ENCODE measurements around the gene GKN1.

GKN1 gene

DNA sequence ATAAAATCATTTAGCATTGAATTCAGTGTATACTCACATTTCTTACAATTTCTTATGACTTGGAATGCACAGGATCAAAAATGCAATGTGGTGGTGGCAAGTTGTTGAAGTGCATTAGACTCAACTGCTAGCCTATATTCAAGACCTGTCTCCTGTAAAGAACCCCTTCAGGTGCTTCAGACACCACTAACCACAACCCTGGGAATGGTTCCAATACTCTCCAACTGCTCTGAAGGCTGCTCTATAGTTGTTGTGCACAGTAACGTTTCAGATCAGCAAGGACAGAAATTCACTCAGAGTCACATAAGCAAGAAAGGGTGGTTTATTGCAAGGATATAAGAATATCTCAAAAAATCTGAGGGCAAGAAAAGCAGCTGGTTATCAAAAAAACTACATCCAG lies 6.5 kb downstream of the GKN1 start:
- no peak for TF ChIP-seq CTCF (IDR thresholded peaks at IDR 0.05; ENCODE audit: insufficient read depth, low read depth, low read length, missing control alignments)
- no peak overlapping the region for H3K4me3 ChIP-seq (ENCODE audit: low read depth, low read length)
- DNase-seq (ENCODE audit: low read depth), result no peak

DNA sequence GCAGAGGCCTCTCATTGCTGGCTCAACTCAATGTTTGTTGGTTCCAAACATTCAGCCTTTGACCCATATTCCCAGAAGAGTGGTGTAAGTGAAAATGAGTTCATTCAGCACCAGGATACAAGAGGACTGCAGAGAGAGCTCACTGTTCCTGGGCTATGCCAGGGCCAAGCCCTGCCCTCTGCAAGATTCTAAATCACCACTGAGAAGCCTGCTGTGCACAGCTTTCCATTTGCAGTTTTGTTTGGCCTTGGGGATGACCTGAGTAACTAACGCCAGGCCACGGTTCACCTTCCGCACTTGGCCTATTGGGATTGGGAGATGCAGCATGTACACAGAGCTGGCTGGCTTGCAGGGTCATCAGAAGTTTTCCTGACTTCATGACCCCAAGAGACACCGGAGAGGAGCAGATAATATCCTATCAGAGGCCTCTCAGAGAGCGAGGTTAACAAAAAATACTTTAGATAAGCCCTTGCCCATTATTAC lies 12.6 kb downstream of the GKN1 start:
- DNase-seq (ENCODE audit: low read depth), result no peak
- no peak for TF ChIP-seq CTCF (IDR thresholded peaks at IDR 0.05; ENCODE audit: insufficient read depth, low read depth, low read length, missing control alignments)
- H3K4me3 ChIP-seq (ENCODE audit: low read depth, low read length), result no peak overlapping the region

DNA sequence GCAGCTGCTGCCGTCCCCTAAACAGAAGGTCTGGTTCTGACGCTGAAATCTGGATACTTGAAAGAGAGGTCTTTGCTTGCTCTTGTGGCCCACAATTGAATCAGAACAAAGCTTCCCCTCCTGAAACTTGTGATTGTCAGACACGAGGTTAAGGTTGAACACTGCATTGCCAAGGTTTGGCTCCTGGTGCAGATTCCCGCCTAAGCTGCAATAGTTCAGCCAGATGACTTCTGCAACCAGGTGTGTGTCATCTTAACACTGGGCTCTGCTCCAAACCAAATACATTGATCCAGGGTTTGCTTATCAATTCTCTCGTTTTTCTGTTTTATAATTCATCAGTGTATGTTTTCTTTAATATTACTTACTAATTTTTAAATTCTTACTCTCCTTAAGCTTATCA lies 14.6 kb downstream of the GKN1 start:
- no peak for TF ChIP-seq CTCF (IDR thresholded peaks at IDR 0.05; ENCODE audit: insufficient read depth, low read depth, low read length, missing control alignments)
- no peak for DNase-seq (ENCODE audit: low read depth)
- no peak overlapping the region for H3K4me3 ChIP-seq (ENCODE audit: low read depth, low read length)

- DNase-seq (ENCODE audit: low read depth), result no peak
- TF ChIP-seq CTCF (IDR thresholded peaks at IDR 0.05; ENCODE audit: insufficient read depth, low read depth, low read length, missing control alignments), result no peak
- no peak overlapping the region for H3K4me3 ChIP-seq (ENCODE audit: low read depth, low read length)
Observed at GRCh38 chr2:68992341-68992740, 17.9 kb downstream of the GKN1 start.

DNA sequence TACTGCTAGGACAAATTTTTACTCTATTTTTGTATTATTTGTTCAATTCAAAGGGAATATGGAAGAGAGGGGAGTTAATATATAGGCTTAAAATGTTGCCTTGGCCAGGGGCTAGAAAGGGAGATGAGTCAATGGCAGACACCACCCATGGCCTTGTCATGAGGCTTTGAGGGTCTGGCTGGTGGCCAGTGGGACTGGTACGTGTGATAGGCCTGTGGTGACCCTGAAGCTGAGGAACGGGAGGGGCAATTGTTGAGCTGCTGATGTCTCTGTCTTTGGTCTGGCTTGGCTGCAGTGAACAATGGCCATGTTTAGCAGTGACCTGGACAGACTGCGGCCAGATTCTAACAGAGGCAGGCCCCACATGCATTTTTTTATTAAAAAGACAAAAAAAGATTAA lies 18.5 kb downstream of the GKN1 start:
- no peak overlapping the region for H3K4me3 ChIP-seq (ENCODE audit: low read depth, low read length)
- TF ChIP-seq CTCF (IDR thresholded peaks at IDR 0.05; ENCODE audit: insufficient read depth, low read depth, low read length, missing control alignments), result no peak
- DNase-seq (ENCODE audit: low read depth), result no peak

DNA sequence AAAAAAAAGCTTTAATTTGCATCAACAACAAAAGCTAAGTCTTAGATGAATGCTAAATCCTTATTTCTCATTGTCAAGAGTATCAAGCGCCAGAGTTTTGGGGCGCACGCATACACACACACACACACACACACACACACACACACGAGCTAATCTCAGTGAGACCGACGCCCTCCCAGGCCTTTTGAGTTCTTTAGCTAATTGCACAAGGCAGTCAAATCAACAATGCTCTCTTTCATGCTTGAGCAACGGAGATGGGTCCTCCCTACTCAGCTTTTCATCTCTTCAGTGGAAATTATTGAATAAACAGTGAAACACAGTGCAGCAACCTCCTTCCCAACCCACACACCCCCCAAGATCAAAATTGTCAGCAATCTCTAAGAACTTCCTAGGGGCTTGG lies 19.2 kb downstream of the GKN1 start:
- TF ChIP-seq CTCF (IDR thresholded peaks at IDR 0.05; ENCODE audit: insufficient read depth, low read depth, low read length, missing control alignments), result no peak
- H3K4me3 ChIP-seq (ENCODE audit: low read depth, low read length), result no peak overlapping the region
- no peak for DNase-seq (ENCODE audit: low read depth)

- DNase-seq (ENCODE audit: low read depth), result no peak
- no peak overlapping the region for H3K4me3 ChIP-seq (ENCODE audit: low read depth, low read length)
- no peak for TF ChIP-seq CTCF (IDR thresholded peaks at IDR 0.05; ENCODE audit: insufficient read depth, low read depth, low read length, missing control alignments)
Observed at GRCh38 chr2:68994864-68995263, 20.4 kb downstream of the GKN1 start.
